Measurements from ENCODE around the gene ZNF609. TPM values are rescaled to one million over a fixed set of nuclear protein-coding genes. Genes with fewer than 3 reads are reported as not detected.

Gene ZNF609
- total RNA-seq, 4 donors from 2014 or later: 18.6 to 40.1 (median 23.7) TPM

GRCh38 chr15:64464276-64465005 lies 4.1 kb downstream of the ZNF609 start:
- Histone ChIP-seq H3K4me3 (no peak overlapping the region), H3K4me1 (peaks cover 60% of the 10 kb centered on the region), H3K9me3 (no peaks in the 10 kb centered on the region), H3K27ac (no peak overlapping the region), H3K36me3 (no peaks in the 10 kb centered on the region), H3K27me3 (no peaks in the 10 kb centered on the region)
- TF ChIP-seq CTCF (IDR thresholded peaks at IDR 0.05) (no peak), POLR2AphosphoS5 (IDR thresholded peaks at IDR 0.05) (no peak), EP300 (IDR thresholded peaks at IDR 0.05) (no peak), POLR2A (IDR thresholded peaks at IDR 0.05) (no peak)
- 57% methylated on average over 3 of the region's 3 CpGs for WGBS
- DNase-seq (ENCODE audit: low spot score in 2 of 2): no peak

- Histone ChIP-seq H3K27me3 (no peaks in the 10 kb centered on the region), H3K36me3 (no peaks in the 10 kb centered on the region), H3K4me1 (peaks cover 48% of the 10 kb centered on the region), H3K9me3 (no peaks in the 10 kb centered on the region), H3K27ac (no peak overlapping the region), H3K4me3 (no peak overlapping the region)
- 85% methylated on average over 4 of the region's 4 CpGs for WGBS
- DNase-seq (ENCODE audit: low spot score in 2 of 2): no peak
- no peak for TF ChIP-seq CTCF (IDR thresholded peaks at IDR 0.05)
- TF ChIP-seq POLR2AphosphoS5 (IDR thresholded peaks at IDR 0.05): no peak
- TF ChIP-seq EP300 (IDR thresholded peaks at IDR 0.05): no peak
- TF ChIP-seq POLR2A (IDR thresholded peaks at IDR 0.05): no peak
Observed at GRCh38 chr15:64466408-64467141, 6.2 kb downstream of the ZNF609 start.

DNA sequence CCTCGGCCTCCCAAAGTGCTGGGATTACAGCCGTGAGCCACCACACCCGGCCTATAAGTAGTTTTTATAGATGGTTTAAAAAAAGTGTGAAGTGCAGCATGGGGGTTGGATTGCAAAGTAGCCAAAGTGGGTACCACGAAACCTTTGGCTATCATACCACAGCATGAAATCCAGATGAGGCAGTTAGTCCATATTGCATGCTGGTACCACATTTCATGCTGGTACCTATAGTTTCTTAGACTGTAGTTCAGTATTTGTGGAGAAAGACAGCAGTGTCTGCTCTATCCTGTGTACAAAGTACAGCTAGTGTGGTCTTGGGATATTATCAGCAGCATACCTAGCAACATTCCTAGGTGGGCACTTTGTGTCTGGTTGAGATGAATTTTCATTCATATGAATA lies 11.8 kb downstream of the ZNF609 start:
- DNase-seq (ENCODE audit: low spot score in 2 of 2): no peak
- 86% methylated on average over 4 of the region's 4 CpGs for WGBS
- Histone ChIP-seq H3K27me3 (no peaks in the 10 kb centered on the region), H3K4me1 (peaks cover 5% of the 10 kb centered on the region), H3K9me3 (no peaks in the 10 kb centered on the region), H3K4me3 (no peak overlapping the region), H3K27ac (no peak overlapping the region), H3K36me3 (no peaks in the 10 kb centered on the region)
- no peak for TF ChIP-seq CTCF (IDR thresholded peaks at IDR 0.05)
- TF ChIP-seq POLR2AphosphoS5 (IDR thresholded peaks at IDR 0.05): no peak
- TF ChIP-seq EP300 (IDR thresholded peaks at IDR 0.05): no peak
- no peak for TF ChIP-seq POLR2A (IDR thresholded peaks at IDR 0.05)

GRCh38 chr15:64474846-64475245 lies 14.5 kb downstream of the ZNF609 start:
- 98% methylated on average over 2 of the region's 2 CpGs for WGBS
- H3K4me1 ChIP-seq: peaks cover 7% of the 10 kb centered on the region
- H3K4me3 ChIP-seq: no peak overlapping the region
- no peaks in the 10 kb centered on the region for H3K36me3 ChIP-seq
- TF ChIP-seq POLR2A (IDR thresholded peaks at IDR 0.05) (no peak), CTCF (IDR thresholded peaks at IDR 0.05) (no peak), POLR2AphosphoS5 (IDR thresholded peaks at IDR 0.05) (no peak), EP300 (IDR thresholded peaks at IDR 0.05) (no peak)
- no peak overlapping the region for H3K27ac ChIP-seq
- H3K9me3 ChIP-seq: no peaks in the 10 kb centered on the region
- no peaks in the 10 kb centered on the region for H3K27me3 ChIP-seq
- no peak for DNase-seq (ENCODE audit: low spot score in 2 of 2)

- 100% methylated on average over 1 of the region's 1 CpG for WGBS
Observed at GRCh38 chr15:64476550-64476949, 16.2 kb downstream of the ZNF609 start.

More at GRCh38 chr15:64476550-64476949, 16.2 kb downstream of the ZNF609 start:
- no peak for DNase-seq (ENCODE audit: low spot score in 2 of 2)
- Histone ChIP-seq H3K27ac (no peak overlapping the region), H3K4me3 (no peak overlapping the region), H3K27me3 (no peaks in the 10 kb centered on the region), H3K4me1 (peaks cover 7% of the 10 kb centered on the region), H3K9me3 (no peaks in the 10 kb centered on the region), H3K36me3 (no peaks in the 10 kb centered on the region)
- TF ChIP-seq POLR2A (IDR thresholded peaks at IDR 0.05) (no peak), CTCF (IDR thresholded peaks at IDR 0.05) (no peak), EP300 (IDR thresholded peaks at IDR 0.05) (no peak), POLR2AphosphoS5 (IDR thresholded peaks at IDR 0.05) (no peak)

Data from suprapubic skin (tissue), 4 donors.